H1 (cell line): ENCODE measurements around the gene CA9. TPM values are rescaled to one million over a fixed set of nuclear protein-coding genes. Genes with fewer than 3 reads are reported as not detected.

Experiments
- ASH2L ChIP-seq: fragments of 200-600, 300-600 bp; sonication (generic); IDR thresholded peaks from one replicate; pipeline ENCODE4 v1.7.1; 2017; ENCODE audit warnings: low read length
- ATF3 ChIP-seq: IDR thresholded peaks from 2 replicates; pipeline ENCODE4 v1.6.1; 2011; ENCODE audit warnings: low read depth, mild to moderate bottlenecking, low read length; ENCODE audit not compliant: insufficient read depth
- CHD7 ChIP-seq: fragments of 300-600 bp; sonication (generic); IDR thresholded peaks from 2 replicates; pipeline ENCODE4 v1.7.1; 2012; ENCODE audit warnings: low read length, moderate library complexity, mild to moderate bottlenecking, inconsistent platforms; ENCODE audit not compliant: insufficient replicate concordance
- E2F6 ChIP-seq: IDR thresholded peaks from 2 replicates; pipeline ENCODE4 v1.6.1; 2012; ENCODE audit warnings: inconsistent platforms
- JUND ChIP-seq: IDR thresholded peaks from 2 replicates; pipeline ENCODE4 v1.6.1; 2011; ENCODE audit warnings: mild to moderate bottlenecking, improper control_type of control experiment, low read length
- PHF8 ChIP-seq: fragments of 200-600 bp; sonication (generic); conservative IDR thresholded peaks from 2 replicates; pipeline ENCODE4 v1.7.1; 2012; ENCODE audit warnings: low read depth, mild to moderate bottlenecking, inconsistent platforms, low read length, moderate library complexity
- POLR2A ChIP-seq, 2 experiments: IDR thresholded peaks; 1 replicate in 1 of 2; 2 replicates in 1 of 2; pipeline ENCODE4 v1.6.1; 2011; ENCODE audit warnings: low read depth in 2 of 2, low read length in 2 of 2, mild to moderate bottlenecking in 2 of 2; ENCODE audit errors: control extremely low read depth in 1 of 2
- SIRT6 ChIP-seq: IDR thresholded peaks from one replicate; pipeline ENCODE4 v1.7.1; 2012; ENCODE audit warnings: low read length, inconsistent platforms
- USF2 ChIP-seq: IDR thresholded peaks from 2 replicates; pipeline ENCODE4 v1.6.1; 2011; ENCODE audit warnings: low read length, improper control_type of control experiment
- polyA plus RNA-seq, 7 experiments: library from polyadenylated mRNA; depleted of rRNA in 3 of 7; stranded (reverse) in 5 of 7; unstranded in 2 of 7; fragments of >200 nt in 5 of 7; fragments of 200-250 nt in 2 of 7; gene quantifications; 1 replicate in 5 of 7; 2 replicates in 1 of 7; 4 replicates in 1 of 7; pipeline versions ENCODE4 v1.2.1 to v1.2.3, GENCODE V29; 2011 to 2013; ENCODE audit warnings: missing spikeins in 2 of 7, mixed read lengths in 2 of 7
- total RNA-seq: library from RNA; stranded (reverse); fragmentation: NEBNext Ultra II Directional; extraction: Animal tissue kit (Norgen Biotek cat#: 25700); gene quantifications from 2 replicates; pipeline ENCODE4 v1.2.1, GENCODE V29; 2021

The CA9 gene
- total and polyA plus RNA-seq, 2 of the 8 experiments (the other 6 are each of a cell fraction or from before 2014, with no cell fraction given) = 1.3 to 1.8 TPM

- TF ChIP-seq CHD7 (no peak), PHF8 (no peak), USF2 (no peak), SIRT6 (no peak), JUND (no peak), ATF3 (no peak), ASH2L (no peak), POLR2A (IDR thresholded peaks at IDR 0.05; ENCODE audit: control extremely low read depth in 1 of 2, low read depth in 2 of 2, low read length in 2 of 2) (no peak), E2F6 (no peak)
Observed at GRCh38 chr9:35729101-35729500, 55.4 kb downstream of the CA9 start (continued).
